NCI-H1092 (cell line): ENCODE data around the gene OOSP2.
"Not testable (repeated sequence)": the region's sequence is repeated elsewhere in the genome, so short reads cannot be mapped to it uniquely, and the experiment has no call there.

Experiments
- DNase-seq: peaks from one replicate; lab custom pipeline; 2025; lab: John Stamatoyannopoulos, UW

OOSP2 gene, protein sequence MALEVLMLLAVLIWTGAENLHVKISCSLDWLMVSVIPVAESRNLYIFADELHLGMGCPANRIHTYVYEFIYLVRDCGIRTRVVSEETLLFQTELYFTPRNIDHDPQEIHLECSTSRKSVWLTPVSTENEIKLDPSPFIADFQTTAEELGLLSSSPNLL

DNA sequence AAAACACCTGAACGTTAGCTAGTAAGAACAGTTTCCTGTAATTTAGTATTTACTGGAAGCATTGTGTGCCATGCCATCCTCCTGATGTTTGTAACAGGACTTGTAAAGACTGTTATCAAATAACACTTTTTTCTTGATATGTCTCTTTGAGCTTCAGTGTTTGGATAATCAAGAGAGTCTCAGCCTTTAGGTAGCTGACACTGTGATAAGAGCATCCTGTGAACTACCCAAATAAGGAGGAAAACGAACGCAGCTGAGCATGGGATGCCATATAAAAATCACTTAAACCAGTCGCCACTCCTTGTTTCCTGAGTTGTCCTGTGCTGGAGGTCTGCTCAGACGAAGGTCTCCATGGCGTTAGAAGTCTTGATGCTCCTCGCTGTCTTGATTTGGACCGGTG is at the start of gene OOSP2:
OOSP2 (plus strand) TSS at position 301 of the 400 bp plus-strand sequence; CDS start at position 352, 51 bp downstream.
- no peak for DNase-seq

DNA sequence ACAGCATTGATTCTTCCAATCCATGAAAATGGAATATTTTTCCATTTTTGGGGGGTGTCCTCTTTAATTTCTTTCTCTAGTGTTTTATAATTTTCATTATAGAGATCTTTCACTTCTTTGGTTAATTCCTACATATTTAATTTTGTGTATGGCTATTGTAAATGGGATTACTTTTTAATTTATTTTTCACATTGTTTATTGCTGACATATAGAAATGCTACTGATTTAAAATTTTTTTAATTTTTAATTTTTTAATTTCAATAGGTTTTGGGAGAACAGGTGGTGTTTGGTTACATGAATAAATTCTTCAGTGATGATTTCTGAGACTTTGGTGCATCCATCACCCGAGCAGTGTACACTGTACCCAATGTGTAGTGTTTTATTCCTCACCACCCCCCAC is 49.8 kb upstream of the OOSP2 start:
- no peak for DNase-seq

DNA sequence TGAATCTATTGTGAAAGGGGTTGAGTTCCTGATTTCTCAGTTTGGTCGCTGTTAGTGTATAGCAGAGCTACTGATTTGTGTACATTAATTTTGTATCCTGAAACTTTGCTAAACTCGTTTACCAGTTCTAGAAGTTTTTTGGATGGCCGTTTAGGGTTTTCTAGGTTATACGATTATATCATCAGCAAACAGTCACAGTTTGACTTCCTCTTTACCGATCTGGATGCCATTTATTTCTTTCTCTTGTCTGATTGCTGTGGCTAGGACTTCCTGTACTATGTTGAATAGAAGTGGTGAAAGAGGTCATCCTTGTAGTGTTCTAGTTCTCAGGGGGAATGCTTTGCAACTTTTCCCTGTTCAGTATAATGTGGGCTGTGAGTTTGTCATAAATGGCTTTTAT is 47.8 kb upstream of the OOSP2 start:
- DNase-seq: no peak

DNA sequence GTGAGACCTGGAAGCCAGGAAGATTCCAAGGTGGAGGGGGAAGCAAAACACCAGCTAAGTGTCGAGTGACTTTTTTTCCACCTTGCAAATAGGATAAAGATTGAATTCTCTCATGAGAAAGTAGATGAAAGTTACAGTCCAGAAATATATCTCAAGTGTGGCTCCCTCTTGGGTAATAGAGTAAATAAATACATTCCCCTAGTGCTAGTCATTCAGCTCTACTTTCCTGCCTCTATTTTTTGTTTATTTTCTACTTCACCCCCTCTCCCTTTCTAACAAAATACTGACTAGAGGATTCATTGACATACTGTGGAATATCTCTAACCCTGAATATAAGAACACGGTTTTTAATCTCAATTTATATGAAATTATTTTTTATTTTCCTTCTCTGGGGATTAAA is 42.4 kb upstream of the OOSP2 start:
- DNase-seq: no peak

DNA sequence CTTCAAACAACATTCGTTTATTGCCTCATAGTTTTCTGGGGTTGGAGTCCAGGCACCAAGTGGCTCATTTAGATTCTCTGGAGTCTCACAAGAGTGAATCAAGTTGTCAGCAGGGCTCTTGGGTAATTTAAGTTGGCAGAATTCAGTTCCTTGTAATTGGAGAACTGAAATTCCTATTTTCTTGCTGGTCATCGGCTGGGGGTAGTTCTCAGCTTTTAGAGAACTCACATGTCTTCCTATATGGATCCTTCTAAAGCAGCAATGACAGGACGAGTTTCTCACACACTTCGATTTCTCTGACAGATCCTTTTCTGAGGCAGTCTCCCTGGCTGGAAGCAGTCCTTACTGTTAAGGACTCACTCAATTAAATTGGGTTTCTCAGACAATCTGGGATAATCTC is 40.5 kb upstream of the OOSP2 start:
- no peak for DNase-seq

DNA sequence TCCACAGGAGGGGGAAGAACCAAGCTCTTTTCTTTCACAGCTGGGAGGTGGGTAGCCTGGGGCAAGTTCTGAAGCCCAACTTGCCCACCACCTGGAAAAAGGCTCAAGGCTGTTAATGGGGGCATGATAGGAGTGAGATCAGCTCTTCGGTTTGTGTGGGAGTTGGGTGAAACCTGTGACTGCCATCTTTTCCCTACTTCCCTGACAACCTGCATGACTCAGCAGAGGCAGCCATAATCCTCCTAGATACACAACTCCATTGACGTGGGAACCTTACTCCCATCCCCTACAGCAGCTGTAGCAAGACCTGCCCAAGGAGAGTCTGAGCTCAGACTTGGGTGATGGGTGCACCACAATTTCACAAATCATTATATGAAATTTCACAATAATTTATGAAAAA is 36.5 kb upstream of the OOSP2 start:
- DNase-seq: no peak

DNA sequence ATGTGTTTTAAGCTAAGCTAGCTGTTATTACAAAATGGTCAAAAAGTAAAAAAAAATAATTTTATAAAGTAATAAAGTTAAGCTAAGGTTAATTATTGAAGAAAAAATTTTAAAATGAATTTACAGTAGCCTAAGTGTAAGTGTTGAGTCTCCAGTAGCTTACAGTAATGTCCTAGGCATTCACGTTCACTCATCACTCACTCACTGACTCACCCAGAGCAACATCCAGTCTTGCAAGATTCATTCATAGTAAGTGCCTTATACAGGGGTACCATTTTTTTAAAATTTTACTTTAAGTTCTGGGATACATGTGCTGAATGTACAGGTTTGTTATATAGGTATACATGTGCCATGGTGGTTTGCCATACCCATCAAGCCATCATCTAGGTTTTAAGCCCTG is 34.8 kb upstream of the OOSP2 start:
- no peak for DNase-seq

DNA sequence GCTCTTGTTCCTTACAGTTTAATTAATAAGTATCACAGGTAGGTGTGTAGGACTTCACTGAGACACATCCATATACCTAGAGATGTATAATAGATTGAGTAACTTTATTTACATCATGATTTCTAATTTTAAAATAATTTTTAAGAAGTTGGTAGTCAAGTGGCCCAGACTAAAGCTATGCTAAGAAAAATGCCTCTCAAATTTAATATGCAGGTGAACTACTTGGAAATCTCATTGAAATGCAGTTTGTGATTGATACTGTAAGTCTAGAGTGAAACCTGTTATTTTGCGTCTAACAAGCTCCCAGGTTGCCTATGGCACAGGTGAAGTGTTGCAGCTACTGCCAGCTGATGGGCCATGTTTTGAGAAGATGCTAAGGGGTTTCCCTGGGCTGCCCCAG is 23.3 kb upstream of the OOSP2 start, which contains the start of gene OOSP4B:
OOSP4B (plus strand) TSS at position 301 of the 400 bp plus-strand sequence.
- no peak for DNase-seq

DNA sequence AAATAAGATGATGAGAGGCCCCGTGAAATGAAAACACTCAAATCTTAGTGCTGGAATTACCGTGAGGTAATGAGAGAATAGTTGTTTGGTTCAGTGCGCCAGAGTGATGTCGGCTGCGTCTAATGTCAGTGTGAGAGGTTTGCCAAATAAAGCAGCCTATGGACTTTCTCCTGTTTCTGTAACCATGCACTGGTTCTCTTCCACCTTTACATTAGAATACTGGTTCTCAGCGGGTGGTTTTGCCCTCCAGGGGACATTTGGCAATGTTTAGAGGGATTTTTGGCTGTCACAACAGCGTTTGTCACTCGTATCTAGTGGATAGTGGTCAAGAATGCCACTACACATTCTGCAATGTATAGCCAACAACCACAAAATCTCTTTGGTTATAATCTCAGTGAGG is 22.2 kb upstream of the OOSP2 start:
- DNase-seq: no peak

DNA sequence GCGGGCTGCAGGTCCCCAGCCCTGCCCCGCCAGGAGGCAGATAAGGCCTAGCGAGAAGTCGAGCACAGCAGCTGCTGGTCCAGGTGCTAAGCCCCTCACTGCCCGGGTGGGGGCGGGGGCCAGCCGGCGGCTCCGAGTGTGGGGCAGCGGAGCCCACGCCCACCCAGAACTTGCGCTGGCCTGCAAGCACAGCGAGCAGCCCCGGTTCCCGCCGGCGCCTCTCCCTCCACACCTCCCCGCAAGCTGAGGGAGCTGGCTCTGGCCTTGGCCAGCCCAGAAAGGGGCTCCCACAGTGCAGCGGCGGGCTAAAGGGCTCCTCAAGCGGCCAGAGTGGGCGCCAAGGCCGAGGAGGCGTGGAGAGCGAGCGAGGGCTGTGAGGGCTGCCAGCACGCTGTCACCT is 19.8 kb upstream of the OOSP2 start:
- not testable (repeated sequence) for DNase-seq

DNA sequence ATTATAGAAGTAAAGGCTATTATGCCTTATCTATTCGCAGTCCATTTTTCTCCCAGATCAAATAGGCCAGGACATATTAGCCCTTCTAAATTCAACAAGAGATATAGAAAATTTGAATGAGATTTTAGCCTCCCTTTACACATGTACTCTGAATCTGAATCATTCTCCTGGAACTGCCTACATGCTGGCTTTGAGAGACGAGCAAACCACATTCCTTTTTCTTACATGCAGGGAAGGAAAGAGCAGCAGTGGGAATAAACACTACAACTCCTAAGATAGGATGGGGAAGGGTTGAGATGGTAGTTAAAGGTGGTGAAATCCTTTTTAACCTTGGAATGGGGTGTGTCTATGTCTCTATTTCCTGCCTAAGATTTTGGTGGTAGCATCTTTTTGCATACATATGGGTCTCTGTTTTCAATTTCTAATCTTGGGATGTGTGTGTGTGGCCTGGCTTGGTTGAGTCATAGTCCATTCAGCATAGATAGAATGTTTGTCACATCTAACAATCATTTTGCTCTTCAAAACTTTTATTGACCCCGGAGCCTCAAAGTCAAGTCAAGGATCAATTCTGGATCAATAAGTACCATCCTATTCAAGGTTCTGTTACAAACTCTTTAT is 11.1 kb upstream of the OOSP2 start:
- DNase-seq: no peak

DNA sequence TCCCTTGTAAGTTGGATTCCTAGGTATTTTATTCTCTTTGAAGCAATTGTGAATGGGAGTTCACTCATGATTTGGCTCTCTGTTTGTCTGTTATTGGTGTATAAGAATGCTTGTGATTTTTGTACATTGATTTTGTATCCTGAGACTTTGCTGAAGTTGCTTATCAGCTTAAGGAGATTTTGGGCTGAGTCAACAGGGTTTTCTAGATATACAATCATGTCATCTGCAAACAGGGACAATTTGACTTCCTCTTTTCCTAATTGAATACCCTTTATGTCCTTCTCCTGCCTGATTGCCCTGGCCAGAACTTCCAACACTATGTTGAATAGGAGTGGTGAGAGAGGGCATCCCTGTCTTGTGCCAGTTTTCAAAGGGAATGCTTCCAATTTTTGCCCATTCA is 10.2 kb downstream of the OOSP2 start:
- DNase-seq: not testable (repeated sequence)

DNA sequence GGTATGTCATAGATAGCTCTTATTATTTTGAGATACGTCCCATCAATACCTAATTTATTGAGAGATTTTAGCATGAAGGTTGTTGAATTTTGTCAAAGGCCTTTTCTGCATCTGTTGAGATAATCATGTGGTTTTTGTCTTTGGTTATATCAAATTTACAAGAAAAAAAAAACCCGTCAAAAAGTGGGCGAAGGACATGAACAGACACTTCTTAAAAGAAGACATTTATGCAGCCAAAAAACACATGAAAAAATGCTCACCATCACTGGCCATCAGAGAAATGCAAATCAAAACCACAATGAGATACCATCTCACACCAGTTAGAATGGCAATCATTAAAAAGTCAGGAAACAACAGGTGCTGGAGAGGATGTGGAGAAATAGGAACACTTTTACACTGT is 10.6 kb downstream of the OOSP2 start:
- DNase-seq: not testable (repeated sequence)

DNA sequence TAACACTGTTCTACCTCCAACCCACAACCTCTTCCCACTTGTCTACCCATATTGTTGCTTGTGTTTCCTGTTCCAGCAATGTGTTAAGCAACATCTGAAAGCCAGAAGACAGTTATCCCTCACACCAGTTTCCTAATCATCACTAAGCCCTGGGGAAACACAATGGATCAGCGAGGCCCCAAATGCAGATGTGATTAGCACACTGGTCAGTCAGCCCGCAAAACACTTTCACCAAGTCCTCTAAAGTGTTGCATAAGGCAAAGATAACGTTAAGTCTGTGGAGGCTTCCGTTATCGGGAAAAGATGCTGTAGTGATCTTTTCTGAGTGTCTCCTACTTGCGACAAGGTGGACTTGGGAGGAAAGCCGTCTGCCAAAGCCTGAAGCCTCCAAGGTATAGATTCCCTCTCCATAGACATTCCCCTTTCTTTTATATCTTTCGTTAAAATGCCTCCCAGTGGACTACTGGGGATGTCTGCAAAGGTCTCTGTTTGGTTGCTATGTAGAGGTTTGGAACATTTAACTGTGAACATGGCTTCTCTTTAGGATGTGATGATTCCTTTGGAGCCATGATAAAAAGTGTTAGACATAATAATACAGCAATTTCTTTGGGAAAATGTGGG is 16.2 kb downstream of the OOSP2 start, which contains the start of gene MS4A3:
MS4A3 (plus strand) TSS at position 317 of the 621 bp plus-strand sequence. CDS start 4,496 bp downstream, outside the sequence.
- no peak for DNase-seq

DNA sequence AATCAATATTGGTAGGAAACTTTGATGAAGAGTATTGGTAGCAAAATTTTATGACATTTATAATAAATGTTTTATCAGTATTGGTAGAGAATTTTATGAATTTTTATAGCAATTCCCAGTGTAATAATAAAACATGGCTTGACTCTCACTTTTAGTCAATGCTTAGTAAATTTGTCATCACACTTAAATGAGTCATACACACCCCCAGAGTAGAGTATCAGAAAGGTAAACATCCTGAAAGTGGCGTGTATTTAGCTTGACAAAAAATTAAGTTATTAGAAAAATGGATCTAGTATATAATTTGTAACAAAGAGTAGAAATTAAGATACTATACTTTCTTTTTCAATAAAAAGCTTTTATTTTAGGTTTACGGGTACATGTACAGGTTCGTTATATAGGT is 18.8 kb downstream of the OOSP2 start:
- DNase-seq: no peak

DNA sequence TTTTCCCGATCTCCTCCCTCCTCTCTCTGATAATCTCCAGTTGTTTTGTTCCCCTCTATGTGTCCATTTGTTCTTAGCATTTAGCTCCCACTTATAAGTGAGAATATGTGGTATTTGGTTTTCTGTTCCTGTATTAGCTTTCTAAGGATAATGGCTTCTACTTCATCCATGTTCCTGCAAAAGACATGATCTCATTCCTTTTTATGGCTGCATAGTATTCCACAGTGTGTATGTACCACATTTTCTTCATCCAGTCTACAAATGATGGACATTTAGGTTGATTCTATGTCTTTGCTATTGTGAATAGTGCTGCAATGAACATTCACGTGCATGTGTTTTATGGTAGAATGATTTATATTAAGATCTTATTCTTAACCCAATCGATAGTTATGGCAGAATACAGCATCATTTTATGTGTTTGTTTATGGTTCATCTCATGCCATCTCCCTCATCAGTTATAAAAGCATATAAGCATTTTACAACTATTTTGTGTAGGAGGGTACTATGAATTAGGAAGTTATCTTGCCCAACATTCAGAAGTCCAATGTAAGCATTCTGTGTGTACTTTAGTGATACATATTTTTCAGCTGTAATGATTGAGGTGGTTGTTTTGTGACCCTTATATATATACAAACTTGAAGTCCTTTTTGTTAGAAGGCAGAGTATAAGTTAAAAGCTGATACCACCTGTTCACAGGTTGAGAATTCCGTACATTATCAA is 19.5 kb downstream of the OOSP2 start:
- no peak for DNase-seq

DNA sequence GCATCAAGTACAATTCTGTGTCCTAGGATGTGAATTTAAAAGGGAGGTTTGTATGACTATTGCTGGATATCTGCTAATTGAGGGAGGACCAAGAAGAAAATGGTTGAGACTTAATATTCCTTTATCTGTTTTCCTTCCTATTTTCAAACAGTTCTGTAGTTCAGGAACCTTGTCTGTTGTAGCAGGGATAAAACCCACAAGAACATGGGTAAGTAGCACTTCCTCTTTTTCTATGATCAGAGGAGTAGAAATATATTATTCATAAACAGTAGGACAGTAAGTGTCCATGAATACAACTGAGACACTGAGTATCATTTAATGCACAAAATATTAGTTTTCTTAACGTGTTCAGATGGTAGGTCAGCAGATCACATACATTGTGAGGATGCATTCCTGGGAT is 23.9 kb downstream of the OOSP2 start:
- DNase-seq: no peak

DNA sequence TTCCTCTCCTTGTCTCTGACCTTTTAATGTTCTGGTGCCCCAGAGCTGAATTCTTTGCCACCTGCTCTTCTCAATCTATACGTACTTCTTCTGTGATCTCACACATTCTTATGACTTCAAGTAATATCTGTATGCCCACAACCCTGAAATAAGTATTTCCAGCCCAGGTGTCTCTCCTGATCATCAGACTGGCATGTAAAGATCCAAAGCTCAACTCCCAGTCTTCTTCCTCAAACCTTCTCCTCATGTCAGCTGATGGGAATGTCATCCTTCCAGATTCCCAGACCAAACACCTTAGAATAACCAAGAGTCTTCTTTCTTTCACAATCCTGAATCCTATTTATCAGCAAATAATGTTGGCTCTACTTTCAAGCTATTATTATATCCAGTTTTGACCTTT is 25.6 kb downstream of the OOSP2 start:
- DNase-seq: no peak

DNA sequence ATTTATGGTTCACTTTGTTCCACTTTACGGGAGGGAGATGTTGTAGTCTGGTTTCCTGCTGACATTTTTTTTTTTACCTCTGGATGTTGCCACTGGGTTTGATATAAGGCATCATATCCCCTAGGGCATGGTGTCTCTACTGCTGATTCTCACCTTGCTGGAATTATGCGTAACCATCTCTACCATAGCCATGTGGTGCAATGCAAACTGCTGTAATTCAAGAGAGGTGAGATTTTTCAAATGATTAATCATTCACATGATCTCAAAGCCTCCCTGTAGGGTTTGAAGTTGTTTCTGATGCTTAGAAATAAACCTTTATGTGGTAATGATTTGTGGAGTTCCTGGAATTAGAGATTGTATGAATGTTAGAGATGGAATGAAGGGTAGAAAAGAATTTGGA is 29.2 kb downstream of the OOSP2 start:
- DNase-seq: no peak

DNA sequence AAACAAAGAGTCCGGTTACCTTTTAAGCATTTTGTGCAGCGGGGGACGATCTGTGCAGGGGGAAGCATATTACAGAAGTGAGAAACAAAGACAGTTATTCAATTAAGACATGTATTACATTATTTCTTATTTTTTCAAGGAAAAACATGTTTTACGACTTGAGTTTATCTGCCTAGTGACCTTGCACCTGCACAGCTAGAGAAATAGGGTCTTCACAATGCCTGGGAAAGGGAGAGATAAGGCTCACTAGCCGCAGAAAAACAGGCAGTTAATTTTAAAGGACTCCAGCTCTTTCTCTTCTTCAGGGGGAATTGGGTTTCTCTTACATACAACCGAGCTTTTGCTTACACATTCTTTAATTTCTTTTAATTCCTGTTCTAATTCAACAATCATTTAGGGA is 31.4 kb downstream of the OOSP2 start:
- not testable (repeated sequence) for DNase-seq

DNA sequence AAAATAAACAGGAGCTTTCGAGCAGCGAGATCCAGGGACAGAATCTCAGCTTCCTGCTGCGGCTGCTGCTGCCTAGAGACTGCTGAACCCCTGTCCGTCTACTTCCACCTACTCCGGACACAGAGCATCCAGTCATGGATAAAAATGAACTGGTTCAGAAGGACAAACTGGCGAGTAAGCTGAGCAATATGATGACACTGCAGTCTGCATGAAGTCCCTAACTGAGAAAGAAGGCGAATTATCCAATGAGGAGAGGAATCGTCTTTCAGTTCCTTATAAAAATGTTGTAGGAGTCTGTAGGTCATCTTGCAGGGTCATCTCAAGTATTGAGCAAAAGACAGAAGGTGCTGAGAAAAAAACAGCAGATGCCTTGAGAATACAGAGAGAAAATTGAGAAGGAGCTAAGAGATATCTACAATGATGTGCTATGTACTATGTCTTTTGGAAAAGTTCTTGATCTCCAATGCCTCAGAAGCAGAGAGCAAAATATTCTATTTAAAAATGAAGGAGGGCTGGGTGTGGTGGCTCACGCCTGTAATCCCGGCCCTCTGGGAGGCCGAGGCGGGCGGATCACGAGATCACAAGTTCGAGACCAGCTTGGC is 37.1 kb downstream of the OOSP2 start:
- DNase-seq: no peak

DNA sequence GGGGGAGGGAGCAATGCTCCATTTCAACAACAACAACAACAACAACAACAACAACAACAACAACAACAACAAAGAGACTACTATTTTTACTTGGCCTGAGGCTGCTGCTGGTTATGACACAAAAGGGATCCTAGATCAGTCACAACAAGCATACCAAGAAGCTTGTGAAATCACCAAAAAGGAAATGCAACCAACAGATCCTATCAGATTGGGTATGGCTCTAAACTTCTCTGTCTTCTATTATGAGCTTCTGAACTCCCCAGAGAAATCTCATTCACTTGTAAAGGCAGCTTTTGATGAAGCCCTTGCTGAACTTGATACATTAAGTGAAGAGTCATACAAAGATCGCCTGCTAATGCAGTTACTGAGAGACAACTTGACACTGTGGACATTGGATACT is 37.8 kb downstream of the OOSP2 start:
- no peak for DNase-seq

DNA sequence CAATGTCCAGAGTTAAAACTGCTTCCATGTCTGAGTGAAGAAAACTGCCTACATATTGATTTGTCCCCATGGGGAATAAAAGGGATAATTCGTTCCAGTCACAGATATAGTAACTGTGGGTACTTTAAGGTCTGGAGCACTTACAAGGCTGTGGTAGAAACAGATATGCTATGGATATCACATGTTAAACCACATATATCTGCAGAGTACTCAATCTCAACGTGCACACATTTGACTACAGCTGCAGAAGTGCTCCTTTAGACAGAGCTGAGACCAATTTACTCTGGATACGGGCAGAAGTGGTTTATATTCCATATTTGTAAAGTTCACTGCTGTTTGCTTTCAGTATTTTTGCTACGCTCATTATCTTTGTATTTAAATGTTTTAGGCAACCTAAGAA is 38.5 kb downstream of the OOSP2 start:
- no peak for DNase-seq
